ENCODE data around the gene CGNL1.

Gene CGNL1

GRCh38 chr15:57540736-57541135 lies 164.4 kb downstream of the CGNL1 start:
- DNase-seq (ENCODE audit: low read depth, low spot score) = no peak
- no peak overlapping the region for H3K27ac ChIP-seq

DNA sequence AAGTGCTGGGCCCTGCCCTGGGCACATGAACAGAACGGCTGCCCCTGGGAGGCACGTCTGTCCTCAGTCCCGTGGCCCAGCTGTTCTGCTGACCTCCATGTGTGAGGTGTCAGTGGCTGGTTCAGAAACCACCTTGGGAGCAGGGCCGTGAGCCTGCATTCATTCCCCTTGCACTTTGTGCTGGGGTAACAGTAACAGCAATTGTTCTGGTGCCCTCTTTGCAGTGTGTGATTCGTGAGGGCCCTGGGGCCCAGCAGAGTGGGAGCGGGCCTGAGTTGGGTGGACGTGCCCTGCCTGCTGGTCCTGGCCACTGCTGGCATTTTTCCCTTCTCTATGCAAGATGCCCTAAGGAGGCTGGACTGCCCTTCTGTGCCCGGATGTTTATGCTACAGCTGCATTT lies 165.0 kb downstream of the CGNL1 start:
- H3K27ac ChIP-seq = no peak overlapping the region
- DNase-seq (ENCODE audit: low read depth, low spot score) = no peak

DNA sequence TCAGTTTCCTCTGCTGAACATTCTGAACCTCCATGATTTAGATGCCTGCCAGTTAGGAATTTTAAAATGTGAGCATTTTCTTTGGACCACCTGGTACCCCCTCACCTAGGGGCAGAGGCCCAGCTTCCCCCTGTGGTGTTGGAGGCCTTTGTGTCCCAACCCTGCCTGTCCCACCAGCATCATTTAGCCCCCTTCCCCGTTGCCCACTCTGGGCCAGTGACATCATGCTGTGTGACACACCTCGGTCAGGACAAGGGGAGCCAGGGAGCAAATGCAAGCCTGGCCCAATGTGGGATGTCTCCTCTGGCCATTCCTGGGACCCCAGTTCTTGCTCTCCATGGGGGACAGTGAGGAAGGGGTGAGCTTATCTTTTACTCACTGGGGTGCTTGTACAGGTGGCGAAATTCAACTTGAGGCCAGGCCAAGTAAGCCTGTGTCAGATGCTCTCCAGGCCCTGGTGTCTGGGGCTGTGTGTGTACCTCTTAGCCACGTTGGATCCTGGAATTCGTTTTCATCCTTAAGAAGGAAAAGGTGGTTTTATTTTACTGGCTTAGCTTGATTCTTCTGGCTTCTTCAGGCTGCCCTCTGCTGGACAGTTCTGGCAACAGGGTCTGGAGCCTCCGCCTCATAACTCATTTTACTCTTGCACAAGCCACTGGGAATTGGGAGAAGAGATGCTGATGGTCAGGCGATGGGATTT lies 165.7 kb downstream of the CGNL1 start:
- H3K27ac ChIP-seq = no peak overlapping the region
- no peak for DNase-seq (ENCODE audit: low read depth, low spot score)

DNA sequence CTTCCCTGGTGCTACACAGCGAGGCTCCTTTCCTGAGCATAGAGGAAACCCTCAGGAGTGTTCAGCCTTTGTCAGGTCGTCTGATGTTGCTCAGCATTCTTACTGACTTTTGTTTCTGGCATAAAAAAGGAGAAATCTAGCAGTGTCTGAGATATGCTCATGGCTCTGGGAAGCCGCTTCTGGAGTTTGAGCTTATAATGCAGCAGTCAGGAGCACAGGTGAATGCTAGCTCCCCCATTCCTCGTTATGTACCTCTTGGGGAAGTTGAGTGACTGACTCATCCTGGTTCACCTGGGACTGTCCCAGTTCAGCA lies 166.2 kb downstream of the CGNL1 start:
- H3K27ac ChIP-seq = no peak overlapping the region
- DNase-seq (ENCODE audit: low read depth, low spot score) = no peak

GRCh38 chr15:57544848-57545480 lies 168.7 kb downstream of the CGNL1 start:
- DNase-seq (ENCODE audit: low read depth, low spot score) = no peak
- no peak overlapping the region for H3K27ac ChIP-seq

DNA sequence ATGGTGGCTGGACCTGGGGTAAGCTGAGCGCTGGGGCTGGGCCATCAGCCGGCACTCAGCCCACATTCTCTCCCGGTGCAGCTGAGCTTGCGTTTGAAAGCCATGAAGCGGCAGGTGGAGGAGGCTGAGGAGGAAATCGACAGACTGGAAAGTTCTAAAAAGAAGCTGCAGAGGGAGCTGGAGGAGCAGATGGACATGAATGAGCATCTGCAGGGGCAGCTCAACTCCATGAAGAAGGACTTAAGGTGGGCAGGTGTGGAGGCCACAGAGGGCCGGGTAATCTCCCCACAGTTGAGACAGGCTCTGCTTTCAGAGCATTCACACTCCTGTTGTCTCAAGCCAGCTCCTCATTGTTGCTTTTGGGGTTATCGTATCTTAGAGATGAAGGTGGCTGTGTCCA lies 169.7 kb downstream of the CGNL1 start:
- no peak for DNase-seq (ENCODE audit: low read depth, low spot score)
- H3K27ac ChIP-seq = no peak overlapping the region

- no peak overlapping the region for H3K27ac ChIP-seq
- DNase-seq (ENCODE audit: low read depth, low spot score) = no peak
Observed at GRCh38 chr15:57547243-57547755, 171.0 kb downstream of the CGNL1 start.

- DNase-seq (ENCODE audit: low read depth, low spot score) = no peak
- H3K27ac ChIP-seq = no peak overlapping the region
Observed at GRCh38 chr15:57548351-57548750, 172.0 kb downstream of the CGNL1 start.

- no peak overlapping the region for H3K27ac ChIP-seq
- no peak for DNase-seq (ENCODE audit: low read depth, low spot score)
Observed at GRCh38 chr15:57548835-57549234, 172.5 kb downstream of the CGNL1 start.

DNA sequence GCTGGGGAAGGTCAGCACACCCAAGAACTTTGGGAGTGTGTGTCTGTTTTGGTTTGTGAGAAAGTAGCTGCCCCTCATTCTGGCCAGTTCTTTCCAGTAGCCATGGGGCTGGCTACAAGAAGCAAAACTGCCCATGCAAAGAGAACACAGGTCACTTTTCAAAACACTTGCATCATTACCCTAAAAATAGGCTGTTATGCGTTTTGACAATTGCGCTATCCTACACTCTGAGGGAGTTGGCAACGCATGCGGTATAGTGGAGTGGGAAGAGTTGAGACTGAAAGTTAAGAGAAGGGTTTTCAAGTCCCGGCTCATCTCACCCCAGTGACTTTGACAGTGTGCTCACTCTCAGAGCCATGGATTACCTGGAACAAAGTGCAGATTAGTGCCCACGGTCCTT lies 173.6 kb downstream of the CGNL1 start:
- H3K27ac ChIP-seq = no peak overlapping the region
- DNase-seq (ENCODE audit: low read depth, low spot score) = no peak

GRCh38 chr15:57550640-57551039 lies 174.3 kb downstream of the CGNL1 start:
- DNase-seq (ENCODE audit: low read depth, low spot score) = no peak

GRCh38 chr15:57551715-57552677 lies 175.7 kb downstream of the CGNL1 start:
- no peak for DNase-seq (ENCODE audit: low read depth, low spot score)

More at GRCh38 chr15:57550640-57551039, 174.3 kb downstream of the CGNL1 start:
- peak overlapping the region; percentile 61 for H3K27ac ChIP-seq

DNA sequence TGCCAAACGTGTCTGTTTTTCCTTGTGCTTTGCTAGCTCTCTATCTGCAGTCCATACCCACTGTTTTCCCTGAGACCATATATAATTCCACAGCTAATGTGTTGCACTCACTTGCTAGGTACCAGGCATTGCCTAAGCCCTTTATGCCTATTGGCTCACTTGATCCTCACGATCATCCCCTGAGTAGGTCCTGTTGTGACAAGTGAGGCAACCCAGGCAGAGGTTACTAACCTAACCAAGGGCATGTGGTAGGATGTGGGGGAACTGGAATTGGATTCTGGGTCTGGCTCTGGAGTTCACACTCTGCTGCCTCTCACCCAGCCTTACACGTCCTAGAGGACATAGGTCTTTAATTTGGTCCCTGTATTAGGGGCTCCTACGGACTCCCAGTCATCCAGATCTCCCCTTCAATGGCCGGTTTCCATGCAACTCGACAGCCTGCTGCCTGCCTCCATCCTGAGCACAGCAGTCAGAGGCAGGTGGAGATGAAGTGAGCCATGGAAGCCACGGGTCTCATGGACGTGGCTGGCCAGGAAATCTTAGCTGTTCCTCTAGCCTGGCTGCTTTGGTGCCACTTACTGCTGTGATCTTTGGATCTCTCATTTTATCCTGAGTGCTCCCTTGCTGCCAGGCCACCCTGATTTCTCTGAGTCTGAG lies 176.5 kb downstream of the CGNL1 start:
- no peak for DNase-seq (ENCODE audit: low read depth, low spot score)
- H3K27ac ChIP-seq = no peak overlapping the region

More at GRCh38 chr15:57551715-57552677, 175.7 kb downstream of the CGNL1 start:
- H3K27ac ChIP-seq = peak overlapping the region; percentile 61

DNA sequence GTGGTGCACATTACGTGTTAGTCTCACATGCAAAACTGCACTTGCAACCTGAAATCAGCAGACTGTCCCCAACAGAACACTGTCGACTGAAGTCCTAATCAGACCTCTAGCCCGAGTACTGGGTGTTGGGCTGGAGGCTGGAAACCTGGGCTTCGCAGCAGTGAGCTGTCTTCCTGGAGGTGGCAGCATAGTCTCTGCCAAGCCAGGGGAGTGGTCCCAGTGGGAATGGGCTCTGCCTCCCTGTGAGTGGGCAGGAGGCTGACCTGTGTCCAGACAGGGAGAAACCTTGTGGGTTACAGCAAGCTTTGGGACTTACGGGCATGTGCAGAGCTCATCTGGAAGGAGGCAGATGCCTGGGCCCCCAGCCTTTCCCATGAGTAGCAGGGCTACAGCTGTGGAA lies 177.2 kb downstream of the CGNL1 start:
- H3K27ac ChIP-seq = no peak overlapping the region
- DNase-seq (ENCODE audit: low read depth, low spot score) = no peak

DNA sequence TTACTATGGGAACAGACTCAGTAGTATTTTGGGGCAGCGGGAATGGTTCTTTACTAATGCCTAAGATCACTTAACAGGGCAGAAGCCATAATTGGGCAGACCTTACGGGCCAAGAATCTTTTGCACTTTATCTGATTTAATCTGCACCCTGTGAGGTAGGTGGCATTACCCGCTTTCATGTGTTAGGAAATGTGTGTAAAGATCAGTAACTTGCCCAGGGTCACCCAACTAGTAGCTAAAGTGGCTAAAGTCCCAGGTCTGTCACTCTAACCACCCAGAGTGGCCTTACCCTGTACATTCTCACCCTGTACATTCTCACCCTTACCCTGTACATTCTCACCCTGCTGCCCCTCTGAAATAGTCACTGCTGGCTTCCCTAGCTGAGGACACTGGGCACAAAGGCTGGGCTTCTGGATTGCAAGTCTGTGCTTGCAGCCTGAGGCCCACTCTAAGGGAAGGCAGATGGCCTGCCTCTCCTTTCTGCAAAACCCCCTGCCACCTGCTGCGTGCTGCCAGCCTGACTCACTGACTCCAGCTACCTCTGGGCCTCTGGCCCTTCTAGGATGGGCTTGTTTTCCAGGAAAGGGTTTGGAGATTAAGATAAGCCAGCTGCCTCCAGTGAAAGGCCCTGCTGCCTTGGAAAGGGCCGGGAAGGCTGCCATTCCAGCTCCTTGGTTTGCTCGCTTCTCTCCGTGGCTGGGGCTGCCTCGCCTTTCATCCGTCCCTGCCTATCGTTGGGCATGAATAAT lies 177.9 kb downstream of the CGNL1 start:
- H3K27ac ChIP-seq = no peak overlapping the region
- DNase-seq (ENCODE audit: low read depth, low spot score) = no peak

GRCh38 chr15:57554812-57555179 lies 178.5 kb downstream of the CGNL1 start:
- no peak overlapping the region for H3K27ac ChIP-seq
- DNase-seq (ENCODE audit: low read depth, low spot score) = no peak

- no peak overlapping the region for H3K27ac ChIP-seq
- DNase-seq (ENCODE audit: low read depth, low spot score) = no peak
Observed at GRCh38 chr15:57555270-57555669, 179.0 kb downstream of the CGNL1 start.

- no peak overlapping the region for H3K27ac ChIP-seq
- DNase-seq (ENCODE audit: low read depth, low spot score) = no peak
Observed at GRCh38 chr15:57556040-57556439, 179.7 kb downstream of the CGNL1 start.

GRCh38 chr15:57557267-57557666 lies 181.0 kb downstream of the CGNL1 start:
- H3K27ac ChIP-seq = no peak overlapping the region
- no peak for DNase-seq (ENCODE audit: low read depth, low spot score)

DNA sequence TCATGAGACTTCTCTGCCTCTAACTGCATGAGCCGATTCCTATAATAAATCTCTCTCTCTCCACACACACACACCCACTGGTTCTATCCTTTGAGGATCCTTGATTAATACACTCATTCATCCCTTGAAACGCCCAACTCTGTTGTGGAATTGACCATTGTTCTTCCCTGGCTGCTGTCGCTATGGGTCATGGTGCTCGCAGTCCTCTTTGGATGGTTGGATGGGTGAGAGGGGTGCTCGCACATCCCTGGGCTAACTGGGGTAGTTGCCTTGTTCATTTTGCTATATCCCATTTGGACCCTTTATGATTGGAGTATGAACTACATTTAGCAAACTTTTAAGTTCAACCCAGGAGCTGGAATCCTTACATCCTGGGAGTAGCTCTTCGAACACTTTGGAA lies 181.5 kb downstream of the CGNL1 start:
- DNase-seq (ENCODE audit: low read depth, low spot score) = no peak
- H3K27ac ChIP-seq = no peak overlapping the region
